Neural progenitor cell (in vitro differentiated cells): ENCODE data around the gene TMEM143. TPM values are rescaled to one million over a fixed set of nuclear protein-coding genes. Genes with fewer than 3 reads are reported as not detected.

Source experiments
- DNase-seq: peaks from one replicate; pipeline ENCODE4 v3.0.0-alpha.2; 2016; ENCODE audit warnings: low spot score
- H2AFZ ChIP-seq: fragments of 200-600 bp; sonication (generic); replicated peaks from 2 replicates; pipeline ENCODE4 v1.6.1; 2016; ENCODE audit warnings: antibody characterized with exemption
- H3F3A ChIP-seq: fragments of 200-600 bp; sonication (generic); 2 replicates; pipeline ENCODE4 v1.6.1; 2016; ENCODE audit warnings: antibody characterized with exemption, low read depth
- H3K27ac ChIP-seq: fragments of 200-600 bp; sonication (generic); 2 replicates; pipeline ENCODE4 v1.5.1; 2016; ENCODE audit warnings: mild to moderate bottlenecking
- H3K27me3 ChIP-seq: fragments of 200-600 bp; sonication (generic); 2 replicates; pipeline ENCODE4 v1.6.1; 2016; ENCODE audit warnings: mild to moderate bottlenecking, moderate library complexity
- H3K36me3 ChIP-seq: fragments of 200-600 bp; sonication (generic); 2 replicates; pipeline ENCODE4 v1.5.1; 2016
- H3K4me1 ChIP-seq: fragments of 200-600 bp; sonication (generic); 2 replicates; pipeline ENCODE4 v1.6.1; 2016; ENCODE audit warnings: mixed run types
- H3K4me2 ChIP-seq: fragments of 200-600 bp; sonication (generic); 2 replicates; pipeline ENCODE4 v1.6.1; 2016
- H3K4me3 ChIP-seq: fragments of 200-600 bp; sonication (generic); 2 replicates; pipeline ENCODE4 v1.5.1; 2016
- H3K79me2 ChIP-seq: fragments of 200-600 bp; sonication (generic); 2 replicates; pipeline ENCODE4 v1.6.1; 2016; ENCODE audit warnings: low read depth
- H3K9ac ChIP-seq: fragments of 200-600 bp; sonication (generic); 2 replicates; pipeline ENCODE4 v1.6.1; 2016
- H3K9me3 ChIP-seq: fragments of 200-600 bp; sonication (generic); 2 replicates; pipeline ENCODE4 v1.5.1; 2016; ENCODE audit warnings: low read depth
- H4K20me1 ChIP-seq: fragments of 200-600 bp; sonication (generic); 2 replicates; pipeline ENCODE4 v1.6.1; 2016; ENCODE audit warnings: low read depth
- H3K27ac Mint-ChIP-seq: 3 replicates; pipeline ENCODE4 v1.8.0; 2021; ENCODE audit warnings: mixed read lengths
- H3K27me3 Mint-ChIP-seq: 2 replicates; pipeline ENCODE4 v1.8.0; 2022; ENCODE audit warnings: low read depth, mild to moderate bottlenecking, inconsistent platforms, moderate library complexity, mixed read lengths; ENCODE audit not compliant: insufficient read depth
- H3K36me3 Mint-ChIP-seq: 3 replicates; pipeline ENCODE4 v1.8.0; 2021; ENCODE audit warnings: mixed read lengths
- H3K4me1 Mint-ChIP-seq: 3 replicates; pipeline ENCODE4 v1.8.0; 2021; ENCODE audit warnings: mixed read lengths
- H3K4me3 Mint-ChIP-seq: 3 replicates; pipeline ENCODE4 v1.8.0; 2021; ENCODE audit warnings: mild to moderate bottlenecking, moderate library complexity, mixed read lengths
- H3K9me3 Mint-ChIP-seq: 3 replicates; pipeline ENCODE4 v1.8.0; 2020; ENCODE audit warnings: mixed read lengths
- EZH2 ChIP-seq: fragments of 200-600 bp; sonication (generic); IDR thresholded peaks from 2 replicates; pipeline ENCODE4 v1.6.1; 2017; ENCODE audit warnings: antibody characterized with exemption, mild to moderate bottlenecking, moderate library complexity
- EZH2phosphoT487 ChIP-seq: fragments of 200-600 bp; sonication (generic); IDR thresholded peaks from 2 replicates; pipeline ENCODE4 v1.6.1; 2017; ENCODE audit warnings: antibody characterized with exemption
- total RNA-seq: library from RNA; depleted of rRNA; stranded (reverse); fragments of >200 nt; gene quantifications from 2 replicates; pipeline ENCODE4 v1.2.3, GENCODE V29; 2015; ENCODE audit warnings: low replicate concordance
- TF ChIP-seq, protein P1 (sequence below): fragments of 200-600 bp; sonication (generic); IDR thresholded peaks from 2 replicates; pipeline ENCODE4 v1.5.1; 2017; ENCODE audit warnings: antibody characterized with exemption, mild to moderate bottlenecking

The TMEM143 gene
- total RNA-seq, 1 donor from 2014 or later = 3.1 TPM

GRCh38 chr19:48398375-48399235, 34.9 kb upstream of the TMEM143 start:
- Mint-ChIP-seq H3K27me3 (peaks cover 43% of the 10 kb centered on the region), H3K9me3 (peaks cover 2% of the 10 kb centered on the region), H3K4me3 (peak overlapping the region; percentile 79), H3K36me3 (peaks cover 2% of the 10 kb centered on the region), H3K4me1 (peaks cover 53% of the 10 kb centered on the region), H3K27ac (no peak overlapping the region)
- Histone ChIP-seq H3K79me2 (no peaks in the 10 kb centered on the region), H3K4me3 (peak overlapping the region; percentile 57), H3K27ac (no peak overlapping the region), H3K36me3 (no peaks in the 10 kb centered on the region), H2AFZ (no peak overlapping the region), H3K27me3 (peaks cover 53% of the 10 kb centered on the region), H4K20me1 (no peaks in the 10 kb centered on the region), H3F3A (peaks cover 23% of the 10 kb centered on the region), H3K4me2 (peak overlapping the region; percentile 87), H3K4me1 (peaks cover 25% of the 10 kb centered on the region), H3K9me3 (no peaks in the 10 kb centered on the region), H3K9ac (no peak overlapping the region)
- TF ChIP-seq EZH2phosphoT487 = no peak
- TF ChIP-seq, protein P1, sequence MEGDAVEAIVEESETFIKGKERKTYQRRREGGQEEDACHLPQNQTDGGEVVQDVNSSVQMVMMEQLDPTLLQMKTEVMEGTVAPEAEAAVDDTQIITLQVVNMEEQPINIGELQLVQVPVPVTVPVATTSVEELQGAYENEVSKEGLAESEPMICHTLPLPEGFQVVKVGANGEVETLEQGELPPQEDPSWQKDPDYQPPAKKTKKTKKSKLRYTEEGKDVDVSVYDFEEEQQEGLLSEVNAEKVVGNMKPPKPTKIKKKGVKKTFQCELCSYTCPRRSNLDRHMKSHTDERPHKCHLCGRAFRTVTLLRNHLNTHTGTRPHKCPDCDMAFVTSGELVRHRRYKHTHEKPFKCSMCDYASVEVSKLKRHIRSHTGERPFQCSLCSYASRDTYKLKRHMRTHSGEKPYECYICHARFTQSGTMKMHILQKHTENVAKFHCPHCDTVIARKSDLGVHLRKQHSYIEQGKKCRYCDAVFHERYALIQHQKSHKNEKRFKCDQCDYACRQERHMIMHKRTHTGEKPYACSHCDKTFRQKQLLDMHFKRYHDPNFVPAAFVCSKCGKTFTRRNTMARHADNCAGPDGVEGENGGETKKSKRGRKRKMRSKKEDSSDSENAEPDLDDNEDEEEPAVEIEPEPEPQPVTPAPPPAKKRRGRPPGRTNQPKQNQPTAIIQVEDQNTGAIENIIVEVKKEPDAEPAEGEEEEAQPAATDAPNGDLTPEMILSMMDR = no peak
- TF ChIP-seq EZH2 = peak; percentile 43
- DNase-seq = peak; percentile 96

- H3K9me3 ChIP-seq = no peaks in the 10 kb centered on the region
- no peaks in the 10 kb centered on the region for H3K36me3 ChIP-seq
- H2AFZ ChIP-seq = no peak overlapping the region
- Mint-ChIP-seq H3K4me1 (peaks cover 52% of the 10 kb centered on the region), H3K4me3 (peak overlapping the region; percentile 84), H3K36me3 (peaks cover 2% of the 10 kb centered on the region), H3K27ac (peak overlapping the region; percentile 50), H3K27me3 (peaks cover 43% of the 10 kb centered on the region), H3K9me3 (peaks cover 2% of the 10 kb centered on the region)
- H3K27me3 ChIP-seq = peaks cover 59% of the 10 kb centered on the region
- H3K9ac ChIP-seq = no peak overlapping the region
- no peak for DNase-seq
- H3K4me3 ChIP-seq = peak overlapping the region; percentile 57
- no peaks in the 10 kb centered on the region for H4K20me1 ChIP-seq
- peak overlapping the region; percentile 87 for H3K4me2 ChIP-seq
- no peak overlapping the region for H3K27ac ChIP-seq
- H3K79me2 ChIP-seq = no peaks in the 10 kb centered on the region
- H3K4me1 ChIP-seq = peaks cover 29% of the 10 kb centered on the region
- TF ChIP-seq EZH2phosphoT487 = peak; percentile 68
- peak; percentile 77 for TF ChIP-seq EZH2
- TF ChIP-seq, protein P1 = no peak
- peaks cover 27% of the 10 kb centered on the region for H3F3A ChIP-seq
These were observed 34.3 kb upstream of the TMEM143 start for GRCh38 chr19:48398102-48398374.

DNA sequence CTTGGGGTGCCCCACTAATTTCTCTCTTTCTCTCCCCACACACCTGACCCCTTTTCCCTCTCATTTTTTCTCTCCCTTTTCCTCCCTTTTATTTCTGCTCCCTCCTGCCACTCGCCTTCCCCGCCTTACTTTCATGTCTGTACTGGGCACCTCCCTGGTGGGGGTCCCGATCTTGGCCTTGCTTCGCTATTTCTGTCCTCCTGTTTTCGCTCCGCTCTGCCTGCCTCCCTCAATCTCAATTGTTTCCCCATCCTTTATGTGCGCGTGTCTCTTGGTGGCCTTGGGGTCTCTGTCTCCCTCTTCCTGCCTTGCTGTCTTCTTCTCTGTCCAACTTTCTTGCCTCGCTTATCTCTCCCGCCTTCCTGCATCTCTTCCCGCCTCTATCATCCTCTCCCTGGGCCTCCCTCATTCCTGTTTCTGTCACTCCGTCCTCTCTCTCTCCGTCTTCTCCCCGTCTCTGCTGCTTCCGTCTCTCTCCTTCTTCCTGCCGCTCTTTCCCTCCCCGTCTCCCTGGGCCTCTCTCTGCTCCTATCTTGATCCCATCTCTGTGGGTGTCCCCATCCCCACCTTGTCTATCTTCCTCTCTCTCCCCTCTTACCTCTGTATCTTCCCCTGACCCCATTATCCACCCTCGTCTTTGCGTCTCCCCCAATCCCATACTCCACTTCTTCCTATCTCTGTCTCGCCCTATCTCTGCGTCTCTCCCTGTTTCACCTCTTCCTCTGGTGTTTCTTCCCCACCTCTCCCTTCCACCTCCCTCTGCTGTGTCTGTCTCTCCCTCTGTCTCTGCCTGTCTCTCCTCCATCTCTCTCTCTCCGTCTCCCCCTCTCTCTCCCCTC, 33.7 kb upstream of the TMEM143 start:
- Histone ChIP-seq H3K9me3 (no peaks in the 10 kb centered on the region), H3K27me3 (peaks cover 64% of the 10 kb centered on the region), H3K36me3 (no peaks in the 10 kb centered on the region), H3K9ac (no peak overlapping the region), H3K79me2 (no peaks in the 10 kb centered on the region), H3F3A (peaks cover 33% of the 10 kb centered on the region), H4K20me1 (no peaks in the 10 kb centered on the region), H3K4me3 (peak overlapping the region; percentile 57), H3K27ac (no peak overlapping the region), H3K4me1 (peaks cover 29% of the 10 kb centered on the region), H3K4me2 (peak overlapping the region; percentile 87), H2AFZ (no peak overlapping the region)
- H3K36me3 Mint-ChIP-seq = peaks cover 2% of the 10 kb centered on the region
- no peak for DNase-seq
- H3K27me3 Mint-ChIP-seq = peaks cover 44% of the 10 kb centered on the region
- TF ChIP-seq EZH2 = no peak
- TF ChIP-seq, protein P1 = no peak
- TF ChIP-seq EZH2phosphoT487 = no peak
- H3K27ac Mint-ChIP-seq = peak overlapping the region; percentile 47
- H3K4me1 Mint-ChIP-seq = peaks cover 58% of the 10 kb centered on the region
- peaks cover 2% of the 10 kb centered on the region for H3K9me3 Mint-ChIP-seq
- peak overlapping the region; percentile 84 for H3K4me3 Mint-ChIP-seq
